ENCODE results near the gene IL16. TPM values are rescaled to one million over a fixed set of nuclear protein-coding genes. Genes with fewer than 3 reads are reported as not detected.
"Not testable (repeated sequence)": the region's sequence is repeated elsewhere in the genome, so short reads cannot be mapped to it uniquely, and the experiment has no call there.

Gene IL16
- total and polyA plus RNA-seq, 4 donors: 1.9 to 6.9 (median 4.4) TPM

GRCh38 chr15:81347910-81348309 lies 151.2 kb downstream of the IL16 start:
- no peak for DNase-seq (ENCODE audit: low spot score)
- TF ChIP-seq YY1 (IDR thresholded peaks at IDR 0.05) (no peak), HNF4A (conservative IDR thresholded peaks at IDR 0.05) (no peak), FOXA1 (IDR thresholded peaks at IDR 0.05) (no peak), FOXA2 (IDR thresholded peaks at IDR 0.05) (no peak), CTCF (IDR thresholded peaks at IDR 0.05; ENCODE audit: low read depth, low read length, missing input control) (no peak), ZBTB33 (IDR thresholded peaks at IDR 0.05) (no peak)
- no peaks in the 10 kb centered on the region for H3K4me1 ChIP-seq (ENCODE audit: control insufficient read depth in 4 of 4, insufficient read depth in 4 of 4, low read length in 3 of 4)

GRCh38 chr15:81348691-81349090 lies 152.0 kb downstream of the IL16 start:
- H3K27ac ChIP-seq (ENCODE audit: low read depth in 1 of 2, low read length in 2 of 2); H3K4me1 ChIP-seq (ENCODE audit: control insufficient read depth in 4 of 4, insufficient read depth in 4 of 4, low read length in 3 of 4); DNase-seq (ENCODE audit: low spot score); H3K27me3 ChIP-seq (ENCODE audit: control insufficient read depth in 4 of 4, insufficient read depth in 4 of 4, low read length in 3 of 4); H3K9me3 ChIP-seq (ENCODE audit: control insufficient read depth in 4 of 4, low read length in 3 of 4); H3K4me3 ChIP-seq (ENCODE audit: low read depth in 1 of 3, low read length in 3 of 3); H3K9ac ChIP-seq (ENCODE audit: low read depth in 1 of 2, low read length in 2 of 2); H3K36me3 ChIP-seq (ENCODE audit: control insufficient read depth in 4 of 4, insufficient read depth in 3 of 4, low read depth in 1 of 4, low read length in 3 of 4): not testable (repeated sequence)
- 94% methylated on average over 11 of the region's 11 CpGs for WGBS

More at GRCh38 chr15:81347910-81348309, 151.2 kb downstream of the IL16 start:
- no peak overlapping the region for H3K27ac ChIP-seq (ENCODE audit: low read depth in 1 of 2, low read length in 2 of 2)
- no peaks in the 10 kb centered on the region for H3K9me3 ChIP-seq (ENCODE audit: control insufficient read depth in 4 of 4, low read length in 3 of 4)
- no peak overlapping the region for H3K4me3 ChIP-seq (ENCODE audit: low read depth in 1 of 3, low read length in 3 of 3)
- peaks cover 0 to 5% (median 2%) of the 10 kb centered on the region in 4 donors for H3K36me3 ChIP-seq (ENCODE audit: control insufficient read depth in 4 of 4, insufficient read depth in 3 of 4, low read depth in 1 of 4, low read length in 3 of 4)
- H3K27me3 ChIP-seq (ENCODE audit: control insufficient read depth in 4 of 4, insufficient read depth in 4 of 4, low read length in 3 of 4): no peaks in the 10 kb centered on the region
- whole genome bisulfite sequencing: 90% methylated on average over 4 of the region's 4 CpGs
- no peak overlapping the region for H3K9ac ChIP-seq (ENCODE audit: low read depth in 1 of 2, low read length in 2 of 2)

GRCh38 chr15:81349271-81349670 lies 152.6 kb downstream of the IL16 start:
- no peak for TF ChIP-seq RAD21 (IDR thresholded peaks at IDR 0.05)
- TF ChIP-seq EGR1 (IDR thresholded peaks at IDR 0.05; ENCODE audit: low read depth in 2 of 2): no peak
- no peak for TF ChIP-seq FOXA2 (IDR thresholded peaks at IDR 0.05)
- TF ChIP-seq ZBTB33 (IDR thresholded peaks at IDR 0.05): no peak
- TF ChIP-seq CTCF (IDR thresholded peaks at IDR 0.05; ENCODE audit: low read depth, low read length, missing input control): no peak
- TF ChIP-seq FOXA1 (IDR thresholded peaks at IDR 0.05): no peak
- no peak for TF ChIP-seq ATF3 (IDR thresholded peaks at IDR 0.05)

More at GRCh38 chr15:81349271-81349670, 152.6 kb downstream of the IL16 start:
- no peak for DNase-seq (ENCODE audit: low spot score)
- H3K9ac ChIP-seq (ENCODE audit: low read depth in 1 of 2, low read length in 2 of 2): no peak overlapping the region
- peaks cover 0 to 4% (median under 1%) of the 10 kb centered on the region in 4 donors for H3K36me3 ChIP-seq (ENCODE audit: control insufficient read depth in 4 of 4, insufficient read depth in 3 of 4, low read depth in 1 of 4, low read length in 3 of 4)
- no peaks in the 10 kb centered on the region for H3K4me1 ChIP-seq (ENCODE audit: control insufficient read depth in 4 of 4, insufficient read depth in 4 of 4, low read length in 3 of 4)
- H3K4me3 ChIP-seq (ENCODE audit: low read depth in 1 of 3, low read length in 3 of 3): no peak overlapping the region
- H3K27ac ChIP-seq (ENCODE audit: low read depth in 1 of 2, low read length in 2 of 2): no peak overlapping the region
- WGBS: 96% methylated on average over 3 of the region's 3 CpGs
- no peaks in the 10 kb centered on the region for H3K9me3 ChIP-seq (ENCODE audit: control insufficient read depth in 4 of 4, low read length in 3 of 4)
- H3K27me3 ChIP-seq (ENCODE audit: control insufficient read depth in 4 of 4, insufficient read depth in 4 of 4, low read length in 3 of 4): no peaks in the 10 kb centered on the region

All from liver (tissue), 9 donors.